Measurements from ENCODE around the gene MTRR.

GRCh38 chr5:7876867-7877266 lies 7.9 kb downstream of the MTRR start:
- TF ChIP-seq POU2F2 (IDR thresholded peaks at IDR 0.05; ENCODE audit: low read depth, low read length) (no peak), POLR2AphosphoS5 (IDR thresholded peaks at IDR 0.05; ENCODE audit: low read depth, low read length) (no peak), POLR2A (IDR thresholded peaks at IDR 0.05; ENCODE audit: low read depth, low read length) (no peak)
